Activated CD8-positive, alpha-beta memory T cell treated with anti-CD3 and anti-CD28 coated beads, Interleukin-2, amount 50 U/mL, for 1 hour (primary cell): ENCODE data around the gene CRYBG3.

Experiments used
- DNase-seq: peaks from one replicate; pipeline ENCODE4 v3.0.0-alpha.2; 2020; ENCODE audit errors: extremely low read depth

Gene CRYBG3

DNA sequence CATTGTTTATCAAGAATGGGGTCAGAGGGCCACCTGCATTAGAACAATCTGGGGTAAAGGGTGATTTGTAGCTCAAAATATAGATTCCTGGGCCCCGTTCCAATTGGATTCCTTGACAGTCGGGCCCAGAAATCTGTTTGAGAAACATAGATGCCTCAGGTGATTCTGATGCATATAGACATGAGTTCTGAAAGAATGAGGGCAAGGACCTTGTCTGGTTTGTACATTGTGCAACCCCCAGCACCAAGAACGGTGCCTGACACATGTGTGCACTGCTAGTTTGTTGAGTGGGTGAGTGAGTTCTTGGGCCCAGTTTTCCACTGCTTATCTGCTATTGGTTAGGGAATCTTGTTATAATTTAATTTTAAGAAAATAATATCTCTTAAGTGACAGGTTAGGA is 16.6 kb downstream of the CRYBG3 start:
- DNase-seq: no peak

DNA sequence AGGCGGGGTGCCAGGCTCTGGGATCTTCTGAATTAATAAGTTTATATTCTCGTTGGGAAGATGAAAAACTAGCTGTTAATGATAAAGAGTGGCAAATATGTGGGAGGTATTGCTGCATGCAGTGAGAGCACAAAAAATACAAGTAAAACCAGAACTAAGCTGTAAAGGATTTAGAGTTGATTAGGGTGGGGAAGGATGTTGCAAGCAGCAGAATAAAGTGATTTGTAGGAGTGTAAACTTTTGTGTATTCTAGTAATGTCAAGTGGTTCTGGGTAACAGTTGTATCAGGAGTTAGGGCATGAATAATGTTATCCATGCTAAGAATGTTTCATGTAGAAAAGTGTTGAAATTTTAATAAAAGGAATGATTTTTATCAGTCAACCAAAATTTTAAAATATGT is 18.1 kb downstream of the CRYBG3 start:
- no peak for DNase-seq

DNA sequence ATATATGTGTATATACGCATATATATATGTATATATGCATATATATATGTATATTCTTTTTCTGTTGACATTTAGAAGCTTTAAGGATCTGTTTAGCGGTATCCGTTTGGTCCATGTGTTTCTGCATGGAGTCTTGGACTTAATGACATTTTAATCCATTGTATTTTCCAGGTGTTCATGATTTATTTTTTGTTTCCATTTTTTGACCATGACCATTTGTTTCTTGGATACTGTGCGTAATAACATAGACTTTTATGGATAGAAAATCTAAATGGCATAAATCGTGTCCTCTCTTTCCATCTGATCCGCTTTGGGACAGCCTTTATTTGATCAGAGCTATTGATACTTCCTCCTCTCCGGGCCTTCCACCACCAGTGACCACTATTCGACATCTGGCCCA is 19.5 kb downstream of the CRYBG3 start:
- DNase-seq: no peak

DNA sequence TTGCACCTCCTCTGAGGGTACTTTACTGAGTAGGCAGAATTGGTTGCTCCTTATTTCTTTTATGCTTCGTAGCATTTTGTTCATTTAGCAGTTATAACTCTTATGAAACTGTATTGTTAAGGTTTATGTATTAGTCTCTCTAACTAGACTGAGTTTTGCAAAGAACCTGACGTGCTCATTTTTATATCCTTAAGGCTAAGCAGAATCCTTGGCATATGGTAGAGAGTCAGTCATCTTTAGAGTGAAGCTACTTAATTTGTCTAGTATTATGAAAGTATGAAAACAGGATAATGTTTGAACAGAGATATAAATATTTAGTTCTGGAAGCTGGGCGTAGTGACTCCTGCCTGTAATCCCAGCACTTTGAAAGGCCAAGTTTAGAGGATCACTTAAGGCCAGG is 20.1 kb downstream of the CRYBG3 start:
- no peak for DNase-seq

DNA sequence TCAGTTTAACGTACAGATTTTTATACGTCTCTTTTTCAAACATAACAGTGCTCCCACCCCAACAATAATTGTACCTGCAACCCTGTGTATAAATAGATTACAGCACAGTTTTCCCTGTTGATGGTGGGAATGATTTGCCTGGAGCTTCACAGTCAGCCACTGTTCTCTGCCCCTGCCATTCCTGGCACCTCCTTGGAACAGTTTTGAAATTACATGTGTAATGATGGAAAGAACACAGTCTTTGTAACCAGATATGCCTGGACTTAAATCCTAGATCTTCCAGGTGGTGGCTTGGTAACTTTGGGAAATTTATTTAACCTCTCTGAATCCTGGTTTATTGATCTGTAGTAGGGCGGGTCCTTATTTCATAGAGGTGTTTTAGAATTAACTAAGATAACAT is 27.0 kb downstream of the CRYBG3 start:
- no peak for DNase-seq

DNA sequence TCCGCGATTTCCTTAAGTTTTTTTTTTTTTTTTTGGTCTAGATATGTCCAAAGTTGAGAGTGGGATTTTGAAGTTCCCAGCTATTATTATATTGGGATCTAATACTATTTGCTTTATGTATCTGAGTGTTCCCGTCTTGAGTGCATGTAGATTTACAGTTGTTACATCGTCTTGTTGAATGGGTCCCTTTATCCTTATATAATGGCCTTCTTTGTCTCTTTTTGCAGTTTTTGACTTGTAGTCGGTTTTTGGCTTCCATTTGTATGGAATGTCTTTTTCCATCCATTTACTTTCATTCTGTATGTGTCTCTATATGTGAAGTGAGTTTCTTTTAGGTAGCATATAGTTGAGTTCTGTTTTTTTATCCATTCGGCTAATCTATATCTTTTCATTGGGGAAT is 35.6 kb downstream of the CRYBG3 start:
- DNase-seq: no peak

DNA sequence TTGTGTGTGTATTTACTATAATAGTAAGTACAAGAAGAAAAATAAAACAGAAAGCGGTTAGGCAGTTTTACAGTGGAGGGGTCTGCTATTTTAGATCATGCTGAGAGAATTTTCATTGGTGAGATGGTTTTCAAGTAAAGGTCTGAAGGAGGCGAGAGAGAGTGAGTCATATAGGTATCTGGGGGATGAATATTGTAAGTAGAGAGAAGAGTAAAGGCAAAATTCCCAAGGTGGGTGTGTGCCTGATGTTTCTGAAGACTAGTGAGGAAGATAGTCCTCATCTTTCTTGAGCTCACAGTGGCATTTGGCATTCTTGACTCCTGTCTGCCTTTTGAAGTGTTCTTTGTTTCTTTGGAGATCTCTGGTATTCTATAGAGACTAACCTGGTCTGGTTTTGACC is 38.6 kb downstream of the CRYBG3 start:
- DNase-seq: no peak

DNA sequence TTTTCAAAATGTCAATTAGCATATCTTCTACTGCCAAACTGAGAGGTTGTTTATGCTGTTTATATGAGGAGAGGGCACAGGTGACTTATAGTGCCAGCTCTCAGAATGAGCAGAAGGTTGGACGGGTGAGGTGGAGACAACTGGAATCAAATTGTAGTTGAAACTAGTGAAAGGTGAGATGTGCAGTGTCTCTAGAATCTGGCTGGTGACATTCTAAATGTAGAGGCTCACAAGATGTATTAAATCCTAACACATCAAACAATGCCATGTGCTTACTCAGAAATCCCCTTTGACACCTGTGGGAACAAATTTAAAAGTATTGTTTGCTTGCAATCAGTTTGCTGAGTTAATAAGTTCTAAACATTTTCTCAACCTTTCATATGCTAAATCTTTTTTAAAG is 40.8 kb downstream of the CRYBG3 start:
- no peak for DNase-seq

DNA sequence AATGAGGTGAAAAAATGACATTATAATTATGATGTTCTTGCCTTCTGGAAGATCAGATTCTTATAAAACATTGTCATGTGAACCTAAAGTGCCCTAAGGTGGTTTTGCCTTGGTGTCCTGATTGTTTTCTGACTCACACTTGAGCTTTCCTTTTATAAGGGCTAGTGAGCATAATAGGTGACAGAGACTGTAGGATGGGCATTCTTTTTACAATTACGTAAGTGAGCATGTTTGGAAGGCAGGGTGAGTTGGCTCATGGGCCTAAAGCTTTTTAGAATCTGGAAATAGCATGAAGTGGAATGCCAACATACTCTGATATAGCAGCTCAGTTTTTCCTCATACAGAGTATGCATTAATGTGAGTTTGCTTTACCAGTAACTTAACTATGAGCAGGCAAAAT is 41.2 kb downstream of the CRYBG3 start:
- DNase-seq: no peak

DNA sequence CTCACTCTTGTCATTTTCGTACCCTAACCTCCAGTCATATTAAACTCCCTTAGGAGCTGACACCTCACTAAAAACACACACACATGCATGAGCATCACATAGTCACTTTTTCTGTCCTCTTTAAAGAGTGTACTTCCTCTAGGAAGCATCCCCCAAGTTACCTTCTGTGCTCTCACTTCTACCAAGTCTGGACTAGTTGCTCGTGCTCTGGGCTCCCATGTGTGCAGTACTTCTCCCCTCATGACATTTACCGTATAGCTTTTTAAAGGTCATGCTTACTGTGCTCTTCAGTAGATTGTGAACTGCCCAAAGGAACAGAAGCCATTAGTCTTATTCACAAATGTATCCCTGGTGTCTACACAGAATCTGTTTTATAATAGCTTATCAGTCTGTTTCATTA is 42.0 kb downstream of the CRYBG3 start:
- DNase-seq: no peak

DNA sequence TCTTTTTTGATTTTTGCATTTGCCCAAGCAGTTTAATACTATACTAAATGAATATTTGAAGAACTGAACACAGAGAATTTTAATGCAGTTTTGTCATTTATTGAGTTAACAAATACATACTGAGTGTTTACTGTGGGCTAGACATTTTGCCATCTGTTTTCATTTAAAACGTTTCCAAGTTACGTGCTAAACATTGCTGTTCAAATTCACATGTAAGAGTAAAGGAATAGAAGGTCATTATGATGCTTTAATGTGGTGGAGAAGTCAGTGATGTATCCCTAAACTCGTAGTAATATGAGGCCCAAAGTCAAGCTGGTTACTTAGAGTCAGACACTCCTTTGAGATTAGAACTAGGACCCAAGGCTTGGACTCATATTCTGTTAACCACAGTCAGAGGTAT is 49.4 kb downstream of the CRYBG3 start:
- no peak for DNase-seq

DNA sequence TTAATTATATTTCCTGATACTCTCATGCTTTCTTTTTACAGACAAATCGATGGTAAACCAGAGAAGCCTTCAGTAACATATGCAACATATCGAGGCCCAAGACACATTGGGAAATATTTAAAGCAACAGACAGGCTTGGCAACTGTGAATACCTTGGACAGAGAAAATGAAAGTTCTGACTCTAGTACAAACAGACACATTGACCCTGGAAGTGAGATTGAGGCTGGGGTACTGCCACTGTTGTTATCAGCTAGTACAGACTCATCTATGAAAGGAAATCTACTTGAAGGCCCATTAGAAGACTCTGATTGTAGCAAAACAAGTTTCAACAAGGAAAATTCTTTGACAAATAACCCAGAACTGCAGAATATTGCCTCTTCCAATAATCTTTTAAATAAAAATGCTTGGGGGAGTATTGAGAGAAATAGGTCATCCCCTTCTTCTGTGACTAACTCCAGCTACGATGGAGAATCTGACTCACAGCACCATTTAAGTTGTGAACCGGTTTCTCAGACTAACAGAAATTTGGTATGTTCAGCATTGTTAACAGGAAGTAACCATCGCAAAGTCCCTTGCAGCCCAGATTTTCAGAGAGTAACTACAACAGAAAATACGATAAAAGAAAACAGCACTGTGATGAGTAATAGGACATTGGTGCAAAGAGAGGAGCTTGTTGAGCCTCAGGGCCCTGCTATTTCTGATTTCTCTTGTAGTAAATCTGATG is 50.2 kb downstream of the CRYBG3 start:
- no peak for DNase-seq

DNA sequence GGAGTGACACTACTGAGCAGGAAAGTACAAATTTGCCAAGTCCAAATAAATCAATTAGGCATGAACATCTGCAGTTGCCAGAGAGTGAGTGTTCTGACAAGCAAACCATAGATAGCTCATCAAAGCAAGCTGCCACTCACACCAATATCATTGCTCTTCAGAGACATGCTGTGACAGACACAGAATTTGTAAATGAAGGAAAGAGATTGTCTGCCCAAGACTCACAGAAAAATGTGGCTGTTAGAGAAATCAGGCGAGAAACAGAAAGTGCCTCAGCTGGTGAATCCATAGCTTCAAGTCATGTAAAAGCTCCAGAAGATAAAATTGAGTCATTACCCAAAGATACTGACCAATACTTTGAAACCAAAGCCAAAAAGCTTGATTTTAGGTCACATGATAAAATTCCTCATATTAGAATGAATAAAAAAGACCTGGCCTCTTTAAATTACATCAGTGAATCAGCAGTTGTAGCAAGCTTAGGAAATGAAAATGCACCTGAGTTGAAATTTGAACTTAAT is 50.8 kb downstream of the CRYBG3 start:
- no peak for DNase-seq

DNA sequence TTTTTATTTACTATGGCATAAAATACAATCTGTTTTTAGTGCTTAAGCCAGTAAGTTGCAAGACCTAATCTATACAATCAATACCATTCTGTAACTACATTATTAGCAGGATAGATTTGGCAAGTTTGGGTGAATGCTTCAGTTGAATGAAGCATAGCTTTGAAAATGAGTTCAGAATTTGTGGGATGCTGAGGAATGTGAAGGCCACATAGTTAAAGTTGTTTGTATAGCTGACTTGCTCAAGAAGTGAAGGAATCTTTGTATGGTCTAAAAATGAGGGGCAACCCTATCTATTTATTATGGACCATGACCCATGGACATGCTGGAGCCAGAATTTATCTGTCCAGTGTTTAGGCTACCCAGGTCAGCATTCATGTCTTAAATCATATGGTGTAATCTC is 58.5 kb downstream of the CRYBG3 start:
- no peak for DNase-seq

DNA sequence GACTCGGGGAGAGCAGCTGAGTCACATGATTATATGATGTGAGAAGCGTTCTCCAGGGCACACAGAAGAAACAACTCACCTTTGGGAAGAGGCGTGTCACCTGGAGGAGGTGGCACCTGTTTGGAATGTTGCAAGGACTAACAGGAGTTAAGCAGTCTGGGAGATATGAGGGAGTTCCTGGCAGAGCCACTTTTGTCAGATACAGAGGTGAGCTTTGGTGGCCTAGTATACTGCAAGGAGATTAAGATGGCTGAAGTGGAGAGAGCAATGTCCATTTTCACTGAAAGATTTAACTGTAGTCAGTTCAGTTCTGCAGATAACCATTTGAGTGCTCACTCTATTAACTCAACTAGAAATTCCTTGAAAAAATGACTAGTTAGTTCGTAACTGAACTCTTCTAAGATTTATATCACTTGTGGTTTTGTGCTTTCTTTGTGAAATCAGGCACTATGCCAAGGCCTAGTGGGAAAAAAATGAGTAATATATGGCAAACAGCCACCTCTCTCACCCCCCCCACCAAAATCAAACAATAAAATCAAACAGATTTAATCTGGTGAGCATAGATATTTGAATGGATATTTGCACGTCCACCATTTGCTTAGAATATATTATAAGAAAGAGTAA is 61.3 kb downstream of the CRYBG3 start:
- no peak for DNase-seq

DNA sequence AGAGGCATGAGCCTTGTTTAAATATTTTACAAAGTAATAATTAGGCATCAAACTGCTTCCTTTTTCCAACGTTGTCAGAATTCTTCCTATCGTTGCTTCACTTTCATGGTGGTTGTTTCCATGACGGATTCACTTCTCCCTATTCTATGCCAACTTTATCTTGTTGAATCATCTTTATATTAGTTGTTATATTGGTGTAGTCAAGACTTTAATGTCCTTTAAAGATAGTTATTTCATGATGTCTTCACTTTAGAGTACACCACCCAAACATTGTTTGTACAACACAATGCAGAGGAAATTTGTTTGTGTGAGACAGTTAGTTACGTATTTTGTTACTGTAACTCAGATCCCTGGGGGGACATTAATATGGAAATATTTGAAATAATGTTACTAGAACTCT is 61.9 kb downstream of the CRYBG3 start:
- no peak for DNase-seq

DNA sequence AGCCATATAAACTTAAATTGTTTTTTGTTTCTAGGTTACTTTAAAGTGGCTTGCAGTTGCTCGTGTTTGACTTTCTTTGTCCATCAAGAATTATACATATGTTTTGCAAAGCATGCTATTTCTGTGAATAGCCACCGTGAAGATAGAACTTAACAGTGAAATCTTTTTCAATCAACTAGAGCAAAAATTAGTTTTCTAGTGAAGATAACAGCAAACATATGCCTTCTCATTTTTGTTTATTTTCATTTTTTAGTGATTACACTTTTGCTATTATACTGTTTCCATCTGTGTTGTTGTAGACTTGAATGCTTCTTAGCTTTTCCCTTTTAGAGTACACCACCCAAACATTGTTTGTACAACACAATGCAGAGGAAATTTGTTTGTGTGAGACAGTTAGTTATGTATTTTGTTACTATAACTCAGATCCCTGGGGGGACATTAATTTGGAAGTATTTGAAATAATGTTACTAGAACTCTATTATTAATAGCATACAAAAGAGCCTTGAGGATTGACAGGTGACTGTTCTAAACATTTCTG is 62.8 kb downstream of the CRYBG3 start:
- DNase-seq: no peak

DNA sequence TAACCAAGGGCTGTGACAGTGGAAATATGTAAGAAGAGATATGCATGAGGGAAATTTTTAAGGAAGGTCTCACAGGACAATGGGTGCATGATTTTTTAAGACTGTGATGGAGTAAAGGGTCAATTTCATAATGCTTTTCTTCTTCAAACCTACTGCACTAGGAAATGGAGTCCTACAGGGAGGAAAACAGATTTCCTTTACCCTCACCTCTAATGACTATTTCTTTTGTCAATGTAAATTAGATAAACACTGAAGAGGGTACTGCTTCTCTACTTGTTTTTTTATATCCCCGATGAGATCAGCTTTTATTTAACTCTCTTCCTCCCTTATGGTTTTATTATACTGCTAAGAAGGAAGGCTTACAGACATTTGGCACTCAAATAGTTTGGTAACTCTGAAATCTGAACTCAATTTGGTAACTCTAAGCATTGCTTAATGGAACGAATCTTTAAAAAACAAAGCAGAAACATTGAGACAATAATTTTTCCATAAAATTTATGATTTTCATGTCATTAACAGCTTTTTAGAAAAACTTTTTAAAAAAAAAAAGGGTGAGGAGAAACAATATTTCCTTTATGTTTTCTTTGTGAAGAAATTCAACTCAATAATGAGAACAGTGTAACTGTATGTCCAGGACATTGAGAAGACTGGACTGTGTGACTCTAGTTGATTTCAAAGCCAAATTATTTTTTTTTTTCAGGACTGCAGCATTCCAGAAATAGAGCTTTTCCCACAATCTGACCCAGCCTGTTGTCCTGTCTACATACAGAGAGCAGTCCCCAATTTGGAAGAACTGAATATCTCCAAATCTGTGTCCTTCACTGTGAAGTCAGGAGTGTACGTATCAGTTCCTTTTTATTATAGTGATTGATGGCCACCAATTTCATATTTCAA is 64.4 kb downstream of the CRYBG3 start:
- DNase-seq: no peak

DNA sequence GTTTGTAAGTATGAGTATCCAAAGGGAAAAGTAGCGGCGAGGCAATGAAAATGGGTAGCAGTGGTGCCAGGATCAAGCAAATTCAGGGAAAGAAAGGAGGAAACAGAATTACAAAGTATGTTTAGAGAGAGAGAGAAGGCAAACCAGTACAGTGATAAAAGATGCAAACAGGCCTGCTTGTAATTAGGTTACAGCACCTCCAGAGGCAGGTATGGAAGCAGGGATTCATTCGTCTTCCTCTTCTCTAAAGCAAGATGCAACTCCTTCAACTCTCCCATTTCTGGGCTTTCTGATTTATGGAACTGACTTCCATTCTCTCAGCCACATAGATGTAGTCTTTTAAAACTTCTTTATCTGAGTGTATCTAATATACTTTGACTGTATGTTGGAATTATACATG is 68.0 kb downstream of the CRYBG3 start:
- DNase-seq: no peak

DNA sequence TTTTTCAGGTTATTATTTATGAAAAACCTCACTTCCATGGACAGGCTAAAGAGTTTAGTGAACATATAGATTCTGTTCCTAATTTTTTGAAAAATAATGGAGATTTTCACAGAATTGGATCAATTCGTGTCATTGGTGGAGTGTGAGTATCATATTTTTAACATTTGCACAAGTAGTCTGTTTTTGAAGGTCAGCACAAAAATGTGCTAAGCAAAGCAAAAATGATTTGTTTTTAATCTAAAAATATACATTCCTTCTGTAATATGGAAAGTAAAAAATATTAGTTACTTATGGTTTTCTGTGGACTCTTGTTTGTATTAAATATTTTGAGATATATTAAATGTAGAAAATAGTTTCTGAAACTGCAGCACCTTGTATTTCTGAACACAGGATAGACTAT is 71.0 kb downstream of the CRYBG3 start:
- no peak for DNase-seq

DNA sequence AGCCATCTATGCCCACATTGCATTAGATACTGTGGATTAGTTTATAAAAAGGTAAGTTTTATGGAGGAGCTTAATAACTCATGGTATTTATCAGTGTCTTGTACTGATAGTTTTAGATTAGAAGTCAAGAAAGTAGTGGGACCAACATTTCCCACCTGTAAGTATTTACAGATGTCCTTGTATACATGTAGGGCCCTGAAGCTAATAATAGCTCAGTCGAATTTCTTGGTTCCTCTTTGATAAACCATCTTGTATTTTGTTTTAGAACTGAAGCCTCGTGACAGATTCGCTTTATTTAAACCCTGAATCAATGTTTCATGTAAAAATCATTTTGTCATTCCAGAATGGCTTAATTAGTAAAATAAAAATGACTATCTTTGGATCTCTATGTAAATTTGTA is 73.4 kb downstream of the CRYBG3 start:
- no peak for DNase-seq

DNA sequence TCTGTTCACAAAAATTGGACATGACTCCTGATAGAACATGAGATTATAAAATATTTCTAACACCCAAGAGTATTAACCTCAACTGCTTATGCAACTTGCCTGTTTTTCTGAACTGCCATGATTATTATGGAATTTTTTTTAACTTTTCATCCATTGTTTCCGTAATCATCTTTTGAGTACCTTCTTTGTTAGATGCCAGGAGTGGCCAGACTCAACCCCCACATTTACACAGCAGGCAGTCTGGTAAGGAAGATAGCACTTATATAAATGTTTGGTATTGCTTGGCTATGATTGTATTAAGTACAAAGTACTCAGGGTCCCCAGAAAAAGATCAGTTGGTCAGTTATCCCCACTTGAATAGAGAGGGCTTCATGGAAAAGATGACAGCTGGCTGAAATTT is 74.3 kb downstream of the CRYBG3 start:
- no peak for DNase-seq
